NCI-H187 treated with DMSO at 0.1 percent for 48 hours (cell line): Measurements from ENCODE around the gene HTRA1.

Experiments
- DNase-seq: peaks from one replicate; lab custom pipeline; 2025; lab: John Stamatoyannopoulos, UW

Gene HTRA1

GRCh38 chr10:122495406-122496340 lies 34.3 kb downstream of the HTRA1 start:
- DNase-seq, result no peak

GRCh38 chr10:122497241-122497640 lies 35.9 kb downstream of the HTRA1 start:
- no peak for DNase-seq

- no peak for DNase-seq
Measured at GRCh38 chr10:122498521-122498920, 37.2 kb downstream of the HTRA1 start.

- DNase-seq, result no peak
Measured at GRCh38 chr10:122499012-122499411, 37.7 kb downstream of the HTRA1 start.

- no peak for DNase-seq
Measured at GRCh38 chr10:122499491-122499941, 38.2 kb downstream of the HTRA1 start.

GRCh38 chr10:122500194-122500593 lies 38.8 kb downstream of the HTRA1 start:
- no peak for DNase-seq

GRCh38 chr10:122500726-122501125 lies 39.4 kb downstream of the HTRA1 start:
- no peak for DNase-seq

GRCh38 chr10:122503012-122503411 lies 41.7 kb downstream of the HTRA1 start:
- DNase-seq, result no peak

GRCh38 chr10:122503886-122504609 lies 42.7 kb downstream of the HTRA1 start:
- DNase-seq, result no peak

GRCh38 chr10:122504610-122504950 lies 43.2 kb downstream of the HTRA1 start:
- no peak for DNase-seq

- no peak for DNase-seq
Measured at GRCh38 chr10:122505011-122505410, 43.7 kb downstream of the HTRA1 start.

GRCh38 chr10:122505885-122506645 lies 44.7 kb downstream of the HTRA1 start:
- no peak for DNase-seq

- no peak for DNase-seq
Measured at GRCh38 chr10:122507616-122508015, 46.3 kb downstream of the HTRA1 start.

- DNase-seq, result no peak
Measured at GRCh38 chr10:122508021-122508420, 46.7 kb downstream of the HTRA1 start.

- no peak for DNase-seq
Measured at GRCh38 chr10:122509323-122509722, 48.0 kb downstream of the HTRA1 start.

- no peak for DNase-seq
Measured at GRCh38 chr10:122510326-122510725, 49.0 kb downstream of the HTRA1 start.

GRCh38 chr10:122510736-122511135 lies 49.4 kb downstream of the HTRA1 start:
- DNase-seq, result no peak

GRCh38 chr10:122513053-122513452 lies 51.7 kb downstream of the HTRA1 start:
- no peak for DNase-seq

GRCh38 chr10:122514045-122514840 lies 52.9 kb downstream of the HTRA1 start:
- DNase-seq, result no peak

- no peak for DNase-seq
Measured at GRCh38 chr10:122515022-122515424, 53.7 kb downstream of the HTRA1 start.

- no peak for DNase-seq
Measured at GRCh38 chr10:122515588-122516231, 54.4 kb downstream of the HTRA1 start.
